Measurements from ENCODE around the gene ZMYND8. TPM values are rescaled to one million over a fixed set of nuclear protein-coding genes. Genes with fewer than 3 reads are reported as not detected.

The ZMYND8 gene
- total and polyA plus RNA-seq, 2 donors (not counting 3 experiments of a cell fraction or from before 2014, with no cell fraction given), result 30.6 to 75.2 TPM

- dilution Hi-C loops (cut with MboI; ENCODE audit: extremely low pct_ligation_motif_present, low sequenced_read_pairs) (no loop called here), intact Hi-C loops (cut with micrococcal nuclease) (no loop called here)
- no peak overlapping the region for H3K4me3 ChIP-seq (replicated peaks in 1 of 3; ENCODE audit: insufficient read depth in 1 of 3, low read depth in 1 of 3, low read length in 3 of 3)
- H3K36me3 ChIP-seq (ENCODE audit: control insufficient read depth in 2 of 2, extremely low read depth in 1 of 2, insufficient read depth in 2 of 2, low read length in 2 of 2), result peaks cover 21 to 41% of the 10 kb centered on the region in 2 experiments
- no peak overlapping the region for H2AFZ ChIP-seq (ENCODE audit: low read depth, low read length)
- no peaks in the 10 kb centered on the region for H4K20me1 ChIP-seq (replicated peaks; ENCODE audit: control insufficient read depth, extremely low read depth, insufficient read depth, low read length)
- H3K9me1 ChIP-seq (replicated peaks; ENCODE audit: control insufficient read depth, extremely low read depth, insufficient read depth, low read length), result no peaks in the 10 kb centered on the region
- peaks cover 7% of the 10 kb centered on the region for H3K79me2 ChIP-seq (ENCODE audit: control insufficient read depth, insufficient read depth, low read length)
- no peak for TF ChIP-seq POLR2AphosphoS5 (IDR thresholded peaks at IDR 0.05; ENCODE audit: insufficient read depth, low read depth, low read length)
- TF ChIP-seq FOS (IDR thresholded peaks at IDR 0.05; ENCODE audit: borderline replicate concordance, insufficient read depth, low read length), result no peak
- TF ChIP-seq POLR2A (IDR thresholded peaks at IDR 0.05; ENCODE audit: low read depth, low read length), result no peak
- TF ChIP-seq MYC (IDR thresholded peaks at IDR 0.05; ENCODE audit: low read depth, low read length), result no peak
- no peak for TF ChIP-seq EZH2 (IDR thresholded peaks at IDR 0.05; ENCODE audit: borderline replicate concordance, low read depth, low read length, severe bottlenecking)
- no peak for TF ChIP-seq JUN (IDR thresholded peaks at IDR 0.05; ENCODE audit: borderline replicate concordance, insufficient read depth, insufficient read length, low read depth)
- no peak for TF ChIP-seq GATA2 (IDR thresholded peaks at IDR 0.05; ENCODE audit: insufficient read depth, insufficient read length, low read depth, low read length)
- no peak for TF ChIP-seq CTCF (IDR thresholded peaks at IDR 0.05; ENCODE audit: extremely low read depth in 1 of 2, insufficient read depth in 1 of 2, low read depth in 1 of 2, low read length in 2 of 2)
- POLR2A ChIA-PET, result no interaction called here
- H3K4me1 ChIP-seq (ENCODE audit: control insufficient read depth, extremely low read depth, insufficient read depth, low read length), result no peaks in the 10 kb centered on the region
- no peak for DNase-seq (ENCODE audit: low read depth, low spot score)
- H3K4me2 ChIP-seq (ENCODE audit: insufficient read depth, low read length), result no peak overlapping the region
- no peak for FAIRE-seq
- no peaks in the 10 kb centered on the region for H3K9me3 ChIP-seq (replicated peaks; ENCODE audit: control insufficient read depth, insufficient read depth, low read length)
- H3K9ac ChIP-seq (replicated peaks; ENCODE audit: extremely low read depth, insufficient read depth, low read length), result no peak overlapping the region
- H3K27ac ChIP-seq (ENCODE audit: insufficient read depth, low read depth, low read length), result no peak overlapping the region
- CTCF ChIA-PET, result interaction anchor here (2.1 kb wide), 1 partner anchor 149 kb away, joined by 9 read pairs; no protein-coding TSS in a partner anchor
- BruUV-seq (replicated peaks), result no TSS peak
- no peaks in the 10 kb centered on the region for H3K27me3 ChIP-seq (ENCODE audit: control insufficient read depth in 2 of 2, insufficient read depth in 2 of 2, low read length in 2 of 2)
Measured at GRCh38 chr20:47235111-47235510, 121.4 kb downstream of the ZMYND8 start.

Data from endothelial cell of umbilical vein (primary cell).